HCT116 (cell line): Measurements from ENCODE around the gene SKI. TPM values are rescaled to one million over a fixed set of nuclear protein-coding genes. Genes with fewer than 3 reads are reported as not detected.

ENCODE experiments used
- ATAC-seq: fragments of 200-7000 bp; cut with Tn5 transposase; 2 replicates; pipeline ENCODE4 v1.9.1; 2020; ENCODE audit warnings: mild to moderate bottlenecking, moderate library complexity
- BruUV-seq: library from RNA; stranded (reverse); fragments of 400-500 nt; replicated peaks from 2 replicates; lab custom pipeline; 2021; lab: Mats Ljungman, UMichigan
- CTCF ChIA-PET: fragments of 300-600 bp; sonication (Branson Sonifier 250); formaldehyde crosslinking; loops from one replicate; lab custom pipeline; 2021; ENCODE audit warnings: antibody characterized with exemption; lab: Charles Lee
- POLR2A ChIA-PET: fragments of 300-600, 350-600 bp; sonication (Branson Sonifier 250); formaldehyde crosslinking; loops from one replicate; lab custom pipeline; 2021; ENCODE audit warnings: antibody characterized with exemption; lab: Charles Lee
- RAD21 ChIA-PET, 2 experiments: fragments of 300-600 bp; sonication (Branson Sonifier 250); formaldehyde crosslinking; loops; one replicate each; lab custom pipeline; 2023; ENCODE audit warnings: low total read pairs in 2 of 2; ENCODE audit not compliant: uncharacterized antibody in 2 of 2, unreplicated experiment in 2 of 2, low non-redundant PET in 1 of 2; lab: Charles Lee
- DNase-seq: peaks from one replicate; pipeline ENCODE4 v3.0.0-alpha.2; 2010; ENCODE audit warnings: low read depth, low spot score
- H2AFZ ChIP-seq: fragments of 200-600 bp; shearing (Covaris generic), sonication (generic); 2 replicates; pipeline ENCODE4 v1.6.1; 2017; ENCODE audit warnings: low read depth, mixed run types, mixed read lengths, antibody characterized with exemption, low read length; ENCODE audit not compliant: poor library complexity, severe bottlenecking
- H3K27ac ChIP-seq: 2 replicates; pipeline ENCODE4 v1.5.1; 2012; ENCODE audit warnings: low read depth, low read length
- H3K27me3 ChIP-seq: fragments of 200-600 bp; sonication (generic); 2 replicates; pipeline ENCODE4 v1.6.1; 2016; ENCODE audit warnings: mixed run types, low read length, mixed read lengths; ENCODE audit not compliant: insufficient read depth
- H3K36me3 ChIP-seq, 2 experiments: fragments of 200-500 bp in 1 of 2; fragments of 200-600 bp in 1 of 2; sonication (Bioruptor generic) in 1 of 2; sonication (generic) in 1 of 2; 2 replicates each; pipeline versions ENCODE4 v1.5.1 to v1.6.1; 2014 to 2016; ENCODE audit warnings: low read length in 2 of 2, inconsistent platforms in 1 of 2, mixed read lengths in 1 of 2, mixed run types in 1 of 2; ENCODE audit not compliant: insufficient read depth in 2 of 2, control insufficient read depth in 1 of 2
- H3K4me1 ChIP-seq, 2 experiments: fragments of 200-600 bp in 1 of 2; sonication (generic) in 1 of 2; 2 replicates each; pipeline versions ENCODE4 v1.5.1 to v1.6.1; 2012 to 2017; ENCODE audit warnings: low read length in 2 of 2, inconsistent platforms in 1 of 2, mild to moderate bottlenecking in 1 of 2, mixed read lengths in 1 of 2, mixed run types in 1 of 2, moderate library complexity in 1 of 2; ENCODE audit not compliant: insufficient read depth in 2 of 2, control insufficient read depth in 1 of 2
- H3K4me2 ChIP-seq: fragments of 200-600 bp; sonication (generic); 2 replicates; pipeline ENCODE4 v1.6.1; 2017; ENCODE audit warnings: mixed run types, low read length, mixed read lengths
- H3K4me3 ChIP-seq, 2 experiments: fragments of 200-600 bp in 1 of 2; sonication (generic) in 1 of 2; replicated peaks in 1 of 2; 2 replicates each; pipeline ENCODE4 v1.5.1; 2011 to 2016; ENCODE audit warnings: low read length in 2 of 2, control low read depth in 1 of 2, low read depth in 1 of 2, mild to moderate bottlenecking in 1 of 2, mixed read lengths in 1 of 2, mixed run types in 1 of 2
- H3K79me2 ChIP-seq: fragments of 200-600 bp; sonication (generic); 2 replicates; pipeline ENCODE4 v1.6.1; 2017; ENCODE audit warnings: mild to moderate bottlenecking, mixed run types, low read length, moderate library complexity, mixed read lengths; ENCODE audit not compliant: insufficient read depth
- H3K9ac ChIP-seq: fragments of 200-600 bp; sonication (generic); 2 replicates; pipeline ENCODE4 v1.6.1; 2016; ENCODE audit warnings: low read length, mixed read lengths
- H3K9me2 ChIP-seq: fragments of 200-600 bp; sonication (generic), shearing (Covaris generic); 2 replicates; pipeline ENCODE4 v1.6.1; 2017; ENCODE audit warnings: mixed run types, mild to moderate bottlenecking, moderate library complexity; ENCODE audit not compliant: insufficient read depth
- H3K9me3 ChIP-seq, 2 experiments: fragments of 200-500 bp in 1 of 2; fragments of 200-600 bp in 1 of 2; sonication (Bioruptor generic) in 1 of 2; sonication (generic) in 1 of 2; 2 replicates each; pipeline ENCODE4 v1.6.1; 2014 to 2017; ENCODE audit warnings: low read length in 2 of 2, mixed read lengths in 2 of 2, inconsistent platforms in 1 of 2, low read depth in 1 of 2, mild to moderate bottlenecking in 1 of 2, mixed run types in 1 of 2, moderate library complexity in 1 of 2; ENCODE audit not compliant: control insufficient read depth in 1 of 2, insufficient read depth in 1 of 2
- H4K20me1 ChIP-seq: fragments of 200-600 bp; sonication (generic), shearing (Covaris generic); 2 replicates; pipeline ENCODE4 v1.6.1; 2017; ENCODE audit warnings: mixed run types, mild to moderate bottlenecking, moderate library complexity; ENCODE audit not compliant: insufficient read depth
- CEBPB ChIP-seq: IDR thresholded peaks from 2 replicates; pipeline ENCODE4 v1.6.1; 2012; ENCODE audit warnings: low read depth
- EGR1 ChIP-seq: IDR thresholded peaks from 2 replicates; pipeline ENCODE4 v1.6.1; 2012; ENCODE audit warnings: low read depth
- EZH2 ChIP-seq: fragments of 200-600 bp; sonication (generic); IDR thresholded peaks from 2 replicates; pipeline ENCODE4 v1.6.1; 2017; ENCODE audit warnings: antibody characterized with exemption, mixed run types
- EZH2phosphoT487 ChIP-seq: fragments of 200-600 bp; IDR thresholded peaks from 2 replicates; pipeline ENCODE4 v1.6.1; 2018; ENCODE audit warnings: antibody characterized with exemption, borderline replicate concordance
- FOSL1 ChIP-seq: IDR thresholded peaks from 2 replicates; pipeline ENCODE4 v1.6.1; 2012; ENCODE audit warnings: low read depth
- JUND ChIP-seq: IDR thresholded peaks from 2 replicates; pipeline ENCODE4 v1.6.1; 2012
- RAD21 ChIP-seq: IDR thresholded peaks from 2 replicates; pipeline ENCODE4 v1.6.1; 2012; ENCODE audit warnings: low read depth, mild to moderate bottlenecking
- SIN3A ChIP-seq: IDR thresholded peaks from 2 replicates; pipeline ENCODE4 v1.6.1; 2012; ENCODE audit warnings: low read depth
- SP1 ChIP-seq: IDR thresholded peaks from 2 replicates; pipeline ENCODE4 v1.6.1; 2012; ENCODE audit warnings: low read depth
- SRF ChIP-seq: IDR thresholded peaks from 2 replicates; pipeline ENCODE4 v1.6.1; 2012; ENCODE audit warnings: low read depth
- YY1 ChIP-seq: IDR thresholded peaks from 2 replicates; pipeline ENCODE4 v1.6.1; 2011; ENCODE audit warnings: low read length, low read depth, moderate library complexity, mild to moderate bottlenecking; ENCODE audit not compliant: insufficient replicate concordance; ENCODE audit errors: extremely low read depth
- ZFX ChIP-seq: fragments of 450-650 bp; IDR thresholded peaks from 2 replicates; pipeline ENCODE4 v1.6.1; 2017
- intact Hi-C: fragments of 100-400 bp; cut with micrococcal nuclease; formaldehyde crosslinking; loops from 2 replicates; pipeline ENCODE4 v1.10.0; 2022
- total RNA-seq: library from RNA; stranded (reverse); gene quantifications from one replicate; pipeline ENCODE4 v1.2.1, GENCODE V29; 2021; ENCODE audit not compliant: unreplicated experiment
- TF ChIP-seq, protein P1 (sequence below): IDR thresholded peaks from 2 replicates; pipeline ENCODE4 v1.6.1; 2012; ENCODE audit warnings: low read depth
- TF ChIP-seq, protein P2 (sequence below): IDR thresholded peaks from 2 replicates; pipeline ENCODE4 v1.6.1; 2012
- TF ChIP-seq, protein P3 (sequence below), 3 experiments: fragments of 200-600 bp in 1 of 3; sonication (generic) in 1 of 3; IDR thresholded peaks in 2 of 3; conservative IDR thresholded peaks in 1 of 3; 2 replicates each; pipeline ENCODE4 v1.5.1; 2012 to 2017; ENCODE audit warnings: low read depth in 2 of 3, low read length in 2 of 3, antibody characterized with exemption in 1 of 3, borderline replicate concordance in 1 of 3, control low read depth in 1 of 3, mild to moderate bottlenecking in 1 of 3, mixed read lengths in 1 of 3, mixed run types in 1 of 3, moderate library complexity in 1 of 3; ENCODE audit not compliant: insufficient read depth in 1 of 3

The SKI gene
- total RNA-seq, 1 experiment from 2014 or later = 56.2 TPM

DNA sequence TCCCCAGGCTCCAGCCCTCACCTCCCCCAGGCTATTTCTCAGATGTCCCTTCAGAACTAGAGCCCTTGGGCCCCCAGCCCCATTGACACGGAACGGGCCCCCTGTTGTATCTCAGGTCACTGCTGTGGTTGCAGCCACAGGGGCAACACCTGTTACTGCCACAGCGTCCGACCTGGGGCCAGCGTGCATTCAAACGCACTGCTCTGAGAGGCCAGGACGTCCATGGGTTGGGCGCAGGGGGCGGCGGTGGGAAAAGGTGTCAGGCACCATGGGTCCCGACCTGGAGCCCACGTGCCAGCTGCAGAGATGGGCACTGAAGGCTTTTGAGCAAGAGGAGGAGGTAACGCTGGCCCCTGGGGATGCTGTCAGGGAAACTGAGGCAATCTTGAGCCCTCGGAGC is 46.8 kb upstream of the SKI start:
- no peak overlapping the region for H2AFZ ChIP-seq
- ChIA-PET RAD21 (no interaction called here), POLR2A (no interaction called here), CTCF (no interaction called here)
- no peaks in the 10 kb centered on the region for H3K27me3 ChIP-seq
- DNase-seq (no peak), ATAC-seq (no peak)
- intact Hi-C loops = no loop called here
- H3K9me2 ChIP-seq = no peaks in the 10 kb centered on the region
- no peaks in the 10 kb centered on the region for H4K20me1 ChIP-seq
- H3K36me3 ChIP-seq = peaks cover 3 to 5% of the 10 kb centered on the region in 2 experiments; a peak in 1 of 4 replicates
- H3K4me3 ChIP-seq = no peak overlapping the region
- H3K27ac ChIP-seq = no peak overlapping the region
- no peaks in the 10 kb centered on the region; a peak in 1 of 4 replicates for H3K4me1 ChIP-seq
- H3K79me2 ChIP-seq = no peaks in the 10 kb centered on the region
- no peak for TF ChIP-seq EZH2phosphoT487
- no peak for TF ChIP-seq JUND
- no peak for TF ChIP-seq EZH2
- TF ChIP-seq EGR1 = no peak
- H3K4me2 ChIP-seq = no peak overlapping the region
- no peak overlapping the region for H3K9ac ChIP-seq
- H3K9me3 ChIP-seq = no peaks in the 10 kb centered on the region
- no TSS peak for BruUV-seq

DNA sequence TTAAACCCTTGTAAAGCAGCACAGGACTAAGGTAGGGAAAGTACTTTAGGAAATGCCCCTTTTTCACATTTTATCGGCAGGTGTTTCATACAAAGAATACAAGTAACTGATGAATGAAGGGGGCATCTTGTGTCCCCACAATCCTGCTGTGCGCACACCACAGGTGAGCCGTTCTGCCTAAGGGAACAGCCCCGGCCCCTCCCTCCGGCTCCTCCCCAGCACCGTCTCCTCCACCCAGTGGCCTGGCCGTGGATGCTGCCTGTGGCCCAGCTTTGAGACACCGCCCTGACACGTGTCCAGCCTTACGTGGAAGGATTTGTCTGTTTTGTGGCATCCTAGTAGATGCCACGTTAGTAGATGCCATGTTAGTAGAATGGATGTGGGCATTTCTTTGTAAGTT is 46.4 kb upstream of the SKI start:
- no peak overlapping the region for H2AFZ ChIP-seq
- ATAC-seq (no peak), DNase-seq (no peak)
- H3K4me2 ChIP-seq = no peak overlapping the region
- no peaks in the 10 kb centered on the region for H3K9me2 ChIP-seq
- no peaks in the 10 kb centered on the region for H3K79me2 ChIP-seq
- ChIA-PET RAD21 (no interaction called here), CTCF (no interaction called here), POLR2A (no interaction called here)
- no peak overlapping the region for H3K4me3 ChIP-seq
- H3K36me3 ChIP-seq = peaks cover 3 to 5% of the 10 kb centered on the region in 2 experiments; a peak in 1 of 4 replicates
- no peak overlapping the region for H3K27ac ChIP-seq
- no peaks in the 10 kb centered on the region for H4K20me1 ChIP-seq
- TF ChIP-seq, protein P1, sequence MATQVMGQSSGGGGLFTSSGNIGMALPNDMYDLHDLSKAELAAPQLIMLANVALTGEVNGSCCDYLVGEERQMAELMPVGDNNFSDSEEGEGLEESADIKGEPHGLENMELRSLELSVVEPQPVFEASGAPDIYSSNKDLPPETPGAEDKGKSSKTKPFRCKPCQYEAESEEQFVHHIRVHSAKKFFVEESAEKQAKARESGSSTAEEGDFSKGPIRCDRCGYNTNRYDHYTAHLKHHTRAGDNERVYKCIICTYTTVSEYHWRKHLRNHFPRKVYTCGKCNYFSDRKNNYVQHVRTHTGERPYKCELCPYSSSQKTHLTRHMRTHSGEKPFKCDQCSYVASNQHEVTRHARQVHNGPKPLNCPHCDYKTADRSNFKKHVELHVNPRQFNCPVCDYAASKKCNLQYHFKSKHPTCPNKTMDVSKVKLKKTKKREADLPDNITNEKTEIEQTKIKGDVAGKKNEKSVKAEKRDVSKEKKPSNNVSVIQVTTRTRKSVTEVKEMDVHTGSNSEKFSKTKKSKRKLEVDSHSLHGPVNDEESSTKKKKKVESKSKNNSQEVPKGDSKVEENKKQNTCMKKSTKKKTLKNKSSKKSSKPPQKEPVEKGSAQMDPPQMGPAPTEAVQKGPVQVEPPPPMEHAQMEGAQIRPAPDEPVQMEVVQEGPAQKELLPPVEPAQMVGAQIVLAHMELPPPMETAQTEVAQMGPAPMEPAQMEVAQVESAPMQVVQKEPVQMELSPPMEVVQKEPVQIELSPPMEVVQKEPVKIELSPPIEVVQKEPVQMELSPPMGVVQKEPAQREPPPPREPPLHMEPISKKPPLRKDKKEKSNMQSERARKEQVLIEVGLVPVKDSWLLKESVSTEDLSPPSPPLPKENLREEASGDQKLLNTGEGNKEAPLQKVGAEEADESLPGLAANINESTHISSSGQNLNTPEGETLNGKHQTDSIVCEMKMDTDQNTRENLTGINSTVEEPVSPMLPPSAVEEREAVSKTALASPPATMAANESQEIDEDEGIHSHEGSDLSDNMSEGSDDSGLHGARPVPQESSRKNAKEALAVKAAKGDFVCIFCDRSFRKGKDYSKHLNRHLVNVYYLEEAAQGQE = no peak
- TF ChIP-seq YY1 (no peak), EZH2phosphoT487 (no peak), RAD21 (no peak), FOSL1 (no peak), ZFX (no peak), SRF (no peak), CEBPB (no peak), SP1 (no peak), SIN3A (no peak)
- TF ChIP-seq, protein P2, sequence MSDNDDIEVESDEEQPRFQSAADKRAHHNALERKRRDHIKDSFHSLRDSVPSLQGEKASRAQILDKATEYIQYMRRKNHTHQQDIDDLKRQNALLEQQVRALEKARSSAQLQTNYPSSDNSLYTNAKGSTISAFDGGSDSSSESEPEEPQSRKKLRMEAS = no peak
- TF ChIP-seq, protein P3, sequence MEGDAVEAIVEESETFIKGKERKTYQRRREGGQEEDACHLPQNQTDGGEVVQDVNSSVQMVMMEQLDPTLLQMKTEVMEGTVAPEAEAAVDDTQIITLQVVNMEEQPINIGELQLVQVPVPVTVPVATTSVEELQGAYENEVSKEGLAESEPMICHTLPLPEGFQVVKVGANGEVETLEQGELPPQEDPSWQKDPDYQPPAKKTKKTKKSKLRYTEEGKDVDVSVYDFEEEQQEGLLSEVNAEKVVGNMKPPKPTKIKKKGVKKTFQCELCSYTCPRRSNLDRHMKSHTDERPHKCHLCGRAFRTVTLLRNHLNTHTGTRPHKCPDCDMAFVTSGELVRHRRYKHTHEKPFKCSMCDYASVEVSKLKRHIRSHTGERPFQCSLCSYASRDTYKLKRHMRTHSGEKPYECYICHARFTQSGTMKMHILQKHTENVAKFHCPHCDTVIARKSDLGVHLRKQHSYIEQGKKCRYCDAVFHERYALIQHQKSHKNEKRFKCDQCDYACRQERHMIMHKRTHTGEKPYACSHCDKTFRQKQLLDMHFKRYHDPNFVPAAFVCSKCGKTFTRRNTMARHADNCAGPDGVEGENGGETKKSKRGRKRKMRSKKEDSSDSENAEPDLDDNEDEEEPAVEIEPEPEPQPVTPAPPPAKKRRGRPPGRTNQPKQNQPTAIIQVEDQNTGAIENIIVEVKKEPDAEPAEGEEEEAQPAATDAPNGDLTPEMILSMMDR (IDR thresholded peaks at IDR 0.05 in 2 of 3, conservative IDR thresholded peaks at IDR 0.05 in 1 of 3; ENCODE audit: borderline replicate concordance in 1 of 3, insufficient read depth in 1 of 3, low read depth in 2 of 3, low read length in 2 of 3) = no peak
- no peaks in the 10 kb centered on the region for H3K9me3 ChIP-seq
- H3K4me1 ChIP-seq = no peaks in the 10 kb centered on the region; a peak in 1 of 4 replicates
- no peak overlapping the region for H3K9ac ChIP-seq
- BruUV-seq = no TSS peak
- H3K27me3 ChIP-seq = no peaks in the 10 kb centered on the region
- intact Hi-C loops = no loop called here
